Stimulated activated CD8-positive, alpha-beta memory T cell treated with anti-CD3 and anti-CD28 coated beads, Interleukin-4, amount 100 ng/mL, for 24 hours (primary cell): ENCODE results near the gene MUC5B.

Experiments used
- DNase-seq: peaks from one replicate; pipeline ENCODE4 v3.0.0-alpha.2; 2020; ENCODE audit warnings: low read depth

The MUC5B gene

GRCh38 chr11:1267441-1268100 lies 44.7 kb downstream of the MUC5B start:
- no peak for DNase-seq

GRCh38 chr11:1269957-1270356 lies 47.1 kb downstream of the MUC5B start:
- DNase-seq: no peak

- no peak for DNase-seq
These were observed 47.6 kb downstream of the MUC5B start for GRCh38 chr11:1270476-1270875.

GRCh38 chr11:1271002-1271401 lies 48.1 kb downstream of the MUC5B start:
- DNase-seq: no peak

GRCh38 chr11:1271406-1271805 lies 48.5 kb downstream of the MUC5B start:
- no peak for DNase-seq

- no peak for DNase-seq
These were observed 49.1 kb downstream of the MUC5B start for GRCh38 chr11:1271927-1272326.

- DNase-seq: no peak
These were observed 49.7 kb downstream of the MUC5B start for GRCh38 chr11:1272531-1272930.

- DNase-seq: no peak
These were observed 51.6 kb downstream of the MUC5B start for GRCh38 chr11:1274501-1274900.

- DNase-seq: no peak
These were observed 52.2 kb downstream of the MUC5B start for GRCh38 chr11:1275021-1275420.

GRCh38 chr11:1276041-1276790 lies 53.4 kb downstream of the MUC5B start:
- no peak for DNase-seq

- no peak for DNase-seq
These were observed 54.2 kb downstream of the MUC5B start for GRCh38 chr11:1276866-1277615.

- no peak for DNase-seq
These were observed 55.2 kb downstream of the MUC5B start for GRCh38 chr11:1277936-1278512.

GRCh38 chr11:1278766-1279673 lies 56.2 kb downstream of the MUC5B start:
- DNase-seq: no peak

- DNase-seq: no peak
These were observed 56.8 kb downstream of the MUC5B start for GRCh38 chr11:1279674-1280055.

GRCh38 chr11:1280116-1281035 lies 57.5 kb downstream of the MUC5B start:
- no peak for DNase-seq

- no peak for DNase-seq
These were observed 58.6 kb downstream of the MUC5B start for GRCh38 chr11:1281326-1281973.

- no peak for DNase-seq
These were observed 59.1 kb downstream of the MUC5B start for GRCh38 chr11:1281974-1282365.

- no peak for DNase-seq
These were observed 60.2 kb downstream of the MUC5B start for GRCh38 chr11:1283091-1283511.

- no peak for DNase-seq
These were observed 61.0 kb downstream of the MUC5B start for GRCh38 chr11:1283906-1284305.

- no peak for DNase-seq
These were observed 62.5 kb downstream of the MUC5B start for GRCh38 chr11:1285316-1285744.
